Measurements from ENCODE around the gene MEIS1.

DNA sequence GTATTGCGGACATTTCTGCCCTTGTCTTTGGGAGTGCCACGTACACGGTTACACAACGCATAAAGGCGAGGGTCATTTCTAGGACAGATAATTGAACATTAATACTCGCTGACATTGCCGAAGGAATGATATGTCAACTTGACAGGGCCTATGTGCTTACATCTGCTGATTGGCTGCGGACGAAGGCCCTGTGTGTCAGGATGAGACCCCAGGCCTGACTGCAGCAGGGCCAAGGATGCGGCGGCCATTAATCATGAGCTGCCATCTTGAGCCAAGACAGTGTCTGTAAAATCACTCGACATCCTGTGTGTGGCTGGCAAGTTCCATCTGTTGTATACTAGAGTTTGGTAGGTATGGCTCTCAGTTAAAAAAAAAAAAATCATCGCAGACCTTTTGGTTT lies 96.6 kb downstream of the MEIS1 start:
- TF ChIP-seq, protein P1, sequence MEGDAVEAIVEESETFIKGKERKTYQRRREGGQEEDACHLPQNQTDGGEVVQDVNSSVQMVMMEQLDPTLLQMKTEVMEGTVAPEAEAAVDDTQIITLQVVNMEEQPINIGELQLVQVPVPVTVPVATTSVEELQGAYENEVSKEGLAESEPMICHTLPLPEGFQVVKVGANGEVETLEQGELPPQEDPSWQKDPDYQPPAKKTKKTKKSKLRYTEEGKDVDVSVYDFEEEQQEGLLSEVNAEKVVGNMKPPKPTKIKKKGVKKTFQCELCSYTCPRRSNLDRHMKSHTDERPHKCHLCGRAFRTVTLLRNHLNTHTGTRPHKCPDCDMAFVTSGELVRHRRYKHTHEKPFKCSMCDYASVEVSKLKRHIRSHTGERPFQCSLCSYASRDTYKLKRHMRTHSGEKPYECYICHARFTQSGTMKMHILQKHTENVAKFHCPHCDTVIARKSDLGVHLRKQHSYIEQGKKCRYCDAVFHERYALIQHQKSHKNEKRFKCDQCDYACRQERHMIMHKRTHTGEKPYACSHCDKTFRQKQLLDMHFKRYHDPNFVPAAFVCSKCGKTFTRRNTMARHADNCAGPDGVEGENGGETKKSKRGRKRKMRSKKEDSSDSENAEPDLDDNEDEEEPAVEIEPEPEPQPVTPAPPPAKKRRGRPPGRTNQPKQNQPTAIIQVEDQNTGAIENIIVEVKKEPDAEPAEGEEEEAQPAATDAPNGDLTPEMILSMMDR (conservative IDR thresholded peaks at IDR 0.05): no peak
- TF ChIP-seq EZH2 (IDR thresholded peaks at IDR 0.05; ENCODE audit: low read depth): no peak
